B cell (primary cell): ENCODE data around the gene ANKRD17.

Experiments
- CTCF ChIP-seq: fragments of 200-600 bp; IDR thresholded peaks from one replicate; pipeline ENCODE4 v1.8.0; 2022; ENCODE audit warnings: antibody characterized with exemption, mild to moderate bottlenecking
- EZH2 ChIP-seq: IDR thresholded peaks from 2 replicates; pipeline ENCODE4 v1.6.1; 2012; ENCODE audit warnings: borderline replicate concordance, low read depth, mild to moderate bottlenecking, moderate library complexity, low read length; ENCODE audit not compliant: insufficient read depth, poor library complexity, severe bottlenecking

DNA sequence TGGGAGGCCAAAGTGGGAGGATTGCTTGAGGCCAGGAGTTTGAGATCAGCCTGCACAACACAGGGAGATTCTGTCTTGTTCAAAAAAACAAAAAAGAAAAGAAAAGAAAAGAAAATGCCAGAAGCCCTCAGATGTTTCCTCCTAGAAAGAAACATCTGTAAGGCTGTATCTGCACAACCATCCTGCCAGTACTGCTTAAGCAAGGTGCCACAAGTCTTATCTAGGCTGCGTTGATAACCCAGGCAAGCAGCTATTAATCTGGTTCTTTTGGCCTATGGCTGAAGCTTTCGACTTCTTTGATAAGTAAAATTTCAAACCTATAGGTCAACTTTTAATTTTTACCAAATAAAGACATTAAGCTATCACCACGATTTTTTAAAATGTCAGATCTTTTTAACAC lies 192.2 kb downstream of the ANKRD17 start:
- no peak for TF ChIP-seq CTCF
- no peak for TF ChIP-seq EZH2
